ENCODE results near the gene PXDN.
"Not testable (repeated sequence)": the region's sequence is repeated elsewhere in the genome, so short reads cannot be mapped to it uniquely, and the experiment has no call there.

The PXDN gene

DNA sequence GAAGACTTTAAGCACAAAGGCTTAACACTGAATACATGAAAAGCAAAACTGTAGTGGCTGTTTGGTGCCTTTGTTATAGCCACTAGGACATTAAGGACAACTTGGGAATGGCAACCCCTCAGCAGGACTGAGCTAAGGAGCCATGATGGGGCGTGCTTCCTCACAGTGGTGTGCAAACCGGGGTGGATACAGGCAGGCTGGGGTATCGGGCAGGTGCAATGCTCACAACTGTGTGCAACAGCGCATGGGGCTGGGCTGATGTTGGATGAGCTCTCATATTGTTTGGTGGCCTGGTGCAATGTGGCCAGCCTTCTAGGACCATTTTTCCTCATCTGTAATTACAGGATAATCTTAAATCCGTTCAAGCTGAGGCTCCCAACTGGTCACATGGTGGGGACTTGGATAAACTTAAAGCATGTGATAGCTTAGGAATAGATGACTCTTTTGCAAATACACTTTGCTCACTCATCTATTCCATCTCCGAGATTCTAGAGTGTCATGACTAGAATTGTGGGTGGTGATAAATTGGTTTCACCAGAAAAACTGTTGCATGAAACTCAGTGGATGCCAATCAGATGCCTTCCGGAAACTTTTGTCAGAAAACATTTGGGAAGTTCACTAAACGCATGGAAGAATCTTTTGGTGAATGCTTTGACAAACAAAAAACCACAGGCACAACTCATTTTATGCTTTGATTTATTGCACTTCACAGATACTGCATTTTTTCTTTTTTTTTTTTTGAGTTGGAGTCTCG lies 116.5 kb downstream of the PXDN start:
- no peak for DNase-seq

DNA sequence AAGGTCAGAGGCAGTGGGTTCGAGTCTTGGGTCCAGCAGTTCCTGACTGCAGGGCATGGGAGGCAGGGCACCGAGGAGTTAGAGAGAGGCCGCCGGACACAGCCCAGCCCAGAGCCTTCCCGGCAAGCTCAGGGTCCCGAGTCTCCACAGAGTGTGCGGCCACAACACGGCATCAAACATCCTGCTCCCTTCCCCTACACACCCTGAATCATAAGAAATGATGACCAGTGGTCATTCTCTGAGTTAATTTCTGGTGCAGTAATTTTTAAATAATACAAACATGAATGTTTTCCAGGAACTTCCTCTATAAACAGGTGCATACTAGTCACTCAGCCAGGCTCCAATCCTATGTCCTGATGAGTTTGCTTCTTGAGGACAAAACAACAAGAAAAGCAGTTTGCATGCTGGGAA lies 118.0 kb downstream of the PXDN start:
- DNase-seq: no peak

DNA sequence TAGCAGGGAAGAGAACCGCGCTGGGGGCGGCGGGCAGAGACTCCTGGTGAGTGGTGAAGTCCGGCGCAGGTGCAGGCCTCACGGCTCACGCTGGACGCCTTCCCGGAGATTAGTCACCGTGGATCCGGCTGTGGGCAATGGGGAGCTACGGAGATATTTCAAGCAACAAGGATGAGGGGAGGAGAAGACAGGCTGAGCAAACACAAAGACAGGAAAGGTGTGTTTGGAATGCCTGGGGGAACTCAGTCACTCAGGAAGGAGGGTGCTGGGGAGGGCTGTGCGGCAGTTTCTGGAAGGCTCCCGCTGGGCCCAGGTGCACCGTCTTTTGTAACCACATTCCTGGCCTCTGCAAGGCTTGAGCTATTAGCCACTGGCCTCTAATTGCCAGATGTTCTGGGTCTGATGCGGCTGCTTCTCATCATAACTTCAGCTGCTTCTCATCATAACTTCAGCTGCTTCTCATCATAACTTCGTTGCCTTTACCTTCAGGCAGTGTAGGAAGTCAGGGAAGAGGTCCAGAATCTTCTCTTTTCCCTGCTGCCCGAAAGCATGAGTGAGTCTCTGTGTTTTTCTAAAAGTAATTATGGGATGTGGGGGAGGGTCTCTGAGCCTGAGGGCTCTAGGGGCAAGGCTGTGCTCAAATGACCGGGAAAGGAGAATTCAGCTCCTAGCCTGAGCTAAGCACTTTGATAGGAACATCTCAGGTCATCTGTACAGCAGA lies 118.9 kb downstream of the PXDN start:
- no peak for DNase-seq

DNA sequence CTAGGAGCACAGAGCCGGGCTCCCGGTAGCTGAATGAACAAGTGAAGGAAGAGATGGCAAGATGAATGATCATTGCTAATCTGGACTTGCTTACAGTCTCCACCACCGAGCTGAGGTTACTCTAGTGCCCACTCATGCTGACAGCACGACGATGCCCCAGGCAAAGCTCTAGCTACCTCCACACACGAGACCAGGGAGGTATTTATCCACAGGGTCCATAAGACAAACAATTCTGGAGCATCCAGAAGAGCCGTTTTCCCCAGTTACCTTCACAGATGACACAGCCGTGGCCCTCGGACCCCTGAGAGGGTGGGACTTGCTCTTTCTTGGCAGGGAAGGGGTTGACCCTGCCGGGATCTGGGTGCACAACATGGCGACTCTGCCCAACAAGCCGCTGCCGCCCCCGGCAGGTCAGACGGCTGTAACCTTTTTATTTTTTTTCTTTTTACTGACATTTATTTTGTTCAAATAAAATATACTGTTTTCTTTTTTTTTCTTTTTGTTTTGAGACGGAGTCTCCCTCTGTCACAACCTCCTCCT lies 120.3 kb downstream of the PXDN start:
- no peak for DNase-seq

DNA sequence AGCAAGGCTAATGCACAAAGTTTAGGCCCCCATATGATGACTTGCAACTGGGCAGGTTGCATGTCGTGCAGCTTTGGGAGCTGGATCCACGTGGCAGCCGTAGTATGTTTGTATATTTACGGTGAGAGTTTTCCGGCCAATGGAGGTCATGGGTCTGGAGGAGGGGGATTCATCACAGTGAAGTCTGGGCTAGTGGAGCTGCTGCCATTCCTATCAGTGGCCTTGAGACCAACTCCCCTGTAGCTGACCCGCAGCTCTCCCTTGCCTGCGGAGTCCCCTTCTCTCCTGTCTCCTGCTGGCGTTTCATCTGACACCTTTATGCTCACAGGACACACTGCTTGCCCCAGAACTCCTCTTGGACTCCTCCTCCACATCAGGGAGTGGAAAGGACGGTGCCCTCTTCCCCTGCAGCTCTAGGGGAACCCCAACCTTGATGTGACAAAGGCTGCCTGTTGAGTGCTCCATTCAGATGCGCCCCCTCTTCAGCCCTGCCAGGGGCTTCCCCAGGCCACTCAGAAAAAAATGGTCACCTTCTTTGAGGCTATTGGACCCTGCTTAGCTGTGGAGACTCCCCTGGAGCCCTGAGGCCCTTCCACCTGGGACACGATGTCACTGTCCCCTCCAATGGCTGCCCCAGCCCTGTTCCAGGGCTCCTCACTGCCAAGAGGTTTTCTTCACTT lies 121.7 kb downstream of the PXDN start:
- DNase-seq: no peak

DNA sequence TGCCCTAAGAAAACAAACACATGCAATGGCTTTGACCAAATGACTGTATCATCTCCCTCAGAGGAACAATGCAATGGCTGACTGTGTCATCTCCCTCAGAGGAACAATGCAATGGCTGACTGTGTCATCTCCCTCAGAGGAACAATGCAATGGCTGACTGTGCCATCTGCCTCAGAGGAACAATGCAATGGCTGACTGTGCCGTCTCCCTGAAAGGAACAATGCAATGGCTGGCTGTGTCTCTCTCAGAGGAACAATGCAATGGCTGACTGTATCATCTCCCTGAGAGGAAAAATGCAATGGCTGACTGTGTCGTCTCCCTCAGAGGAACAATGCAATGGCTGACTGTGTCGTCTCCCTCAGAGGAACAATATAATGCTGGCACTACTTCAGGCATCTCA lies 122.3 kb downstream of the PXDN start:
- DNase-seq: not testable (repeated sequence)

DNA sequence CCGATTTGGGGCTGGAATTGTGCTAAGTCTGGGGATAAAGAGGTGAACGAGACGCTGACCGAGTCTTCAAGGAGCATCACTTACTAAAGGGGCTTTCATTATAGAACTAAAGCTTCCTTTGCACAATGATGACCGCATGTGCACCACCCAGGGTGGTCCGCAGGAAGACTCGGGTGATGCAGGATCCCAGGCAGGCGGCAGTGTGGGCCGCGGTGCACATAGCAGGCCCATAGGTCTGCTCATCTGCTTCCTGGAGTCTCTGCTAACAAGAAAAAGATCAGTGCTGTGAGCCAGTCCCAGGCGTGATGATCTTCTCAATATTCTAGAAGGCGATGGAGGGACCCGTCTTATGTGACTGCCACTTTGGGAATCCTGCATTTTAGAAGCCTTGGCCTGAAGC lies 122.8 kb downstream of the PXDN start:
- DNase-seq: no peak

DNA sequence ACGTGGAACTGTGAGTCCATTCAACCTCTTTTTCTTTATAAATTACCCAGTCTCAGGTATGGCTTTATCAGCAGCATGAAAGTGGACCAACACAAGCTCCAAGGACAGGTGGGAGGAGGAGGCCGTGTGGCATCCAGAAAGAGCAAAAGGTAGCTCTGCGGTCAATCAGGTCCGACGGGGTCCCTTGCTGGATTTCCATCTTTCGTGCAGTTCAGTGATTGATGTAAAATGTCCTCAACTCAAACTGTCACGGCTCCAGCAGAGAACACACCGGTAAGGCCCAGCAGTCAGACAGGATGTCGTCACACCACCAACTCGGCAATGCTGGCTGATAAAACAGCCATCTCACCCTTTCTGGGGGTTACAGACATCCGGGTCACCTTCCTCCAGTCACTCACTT lies 123.3 kb downstream of the PXDN start:
- no peak for DNase-seq

DNA sequence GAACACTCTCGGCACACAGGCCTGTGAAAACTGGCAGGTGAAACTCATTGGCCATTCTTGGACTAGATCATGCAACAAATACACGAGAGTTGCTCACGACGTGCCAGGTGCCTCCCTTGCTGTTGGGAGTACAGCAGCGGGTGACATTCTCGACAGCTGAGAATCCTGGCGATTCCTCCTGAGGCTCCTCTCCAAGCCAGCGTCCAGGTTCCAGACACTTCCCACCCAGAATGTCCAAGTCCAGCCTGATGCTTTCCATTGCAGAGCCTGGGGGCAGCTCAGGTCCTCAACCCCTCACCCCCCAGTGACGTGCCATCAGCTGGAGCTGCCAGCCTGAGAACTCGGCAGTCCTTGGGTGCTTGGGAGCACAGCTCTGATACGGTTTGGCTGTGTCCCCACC lies 124.2 kb downstream of the PXDN start:
- no peak for DNase-seq

DNA sequence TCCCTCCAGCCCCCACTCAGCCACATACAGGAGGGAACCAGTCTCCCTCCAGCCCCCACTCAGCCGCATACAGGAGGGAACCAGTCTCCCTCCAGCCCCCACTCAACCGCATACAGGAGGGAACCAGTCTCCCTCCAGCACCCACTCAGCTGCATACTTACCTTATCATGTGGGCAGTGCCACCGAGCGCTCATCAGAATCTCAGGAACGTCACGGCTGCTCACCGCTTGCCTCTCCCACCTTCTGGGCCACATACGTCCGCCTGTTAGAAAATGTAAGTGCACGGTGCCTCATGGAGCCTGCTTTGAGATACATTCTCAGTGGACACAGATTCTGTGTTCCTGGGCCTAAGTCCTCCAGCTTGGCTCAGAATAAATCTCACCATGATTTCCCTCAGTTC lies 124.8 kb downstream of the PXDN start:
- no peak for DNase-seq

DNA sequence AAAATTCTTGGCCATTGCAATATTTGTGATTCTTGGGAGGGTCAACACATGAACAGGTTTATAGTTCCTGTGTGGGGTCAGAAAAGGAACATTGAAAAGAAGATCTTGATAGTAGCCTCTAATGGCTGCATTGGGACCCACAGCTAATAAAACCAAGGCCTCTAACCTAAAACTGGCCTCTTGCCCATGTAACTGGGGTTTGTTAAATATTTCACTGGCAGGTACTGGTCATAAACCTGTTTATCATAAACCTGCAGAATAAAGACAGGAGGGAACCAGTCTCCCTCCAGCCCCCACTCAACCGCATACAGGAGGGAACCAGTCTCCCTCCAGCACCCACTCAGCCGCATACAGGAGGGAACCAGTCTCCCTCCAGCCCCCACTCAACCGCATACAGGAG lies 125.3 kb downstream of the PXDN start:
- no peak for DNase-seq

DNA sequence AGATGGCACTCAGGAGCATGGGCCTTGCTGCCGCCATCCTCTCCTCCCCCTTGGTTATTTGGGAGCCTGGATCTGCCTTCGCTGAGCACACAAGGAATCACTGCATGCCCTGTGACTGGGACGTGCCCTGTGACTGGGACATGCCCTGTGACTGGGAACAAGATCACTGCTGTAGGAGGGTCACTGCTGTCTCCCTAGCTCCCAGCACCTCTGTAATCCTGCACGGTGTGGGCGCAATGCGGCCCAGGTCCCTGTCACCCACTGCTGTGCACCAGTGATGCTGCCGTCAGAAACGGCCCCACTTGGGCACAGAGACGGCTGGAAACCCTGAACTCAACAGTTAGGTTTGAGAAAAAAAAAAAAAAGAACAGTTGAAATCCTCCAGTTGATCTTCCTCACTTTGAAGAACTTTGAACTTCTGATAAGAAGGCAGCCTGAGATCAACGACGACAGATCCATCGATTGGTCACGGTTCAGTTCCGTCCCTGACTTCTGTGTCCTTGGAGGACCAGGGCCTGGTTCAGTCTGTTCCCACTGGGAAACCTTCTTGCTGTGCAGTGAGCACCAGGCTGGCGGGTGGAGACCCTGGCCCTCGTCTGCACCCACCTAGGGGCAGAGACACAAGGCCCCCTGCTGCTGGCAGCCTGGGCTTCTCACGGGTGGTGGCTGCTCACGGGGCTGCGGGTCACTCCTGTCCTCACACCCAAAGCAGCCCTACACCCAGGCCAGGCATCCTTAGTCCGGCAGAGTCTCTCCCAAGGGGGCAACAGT lies 125.9 kb downstream of the PXDN start:
- no peak for DNase-seq

DNA sequence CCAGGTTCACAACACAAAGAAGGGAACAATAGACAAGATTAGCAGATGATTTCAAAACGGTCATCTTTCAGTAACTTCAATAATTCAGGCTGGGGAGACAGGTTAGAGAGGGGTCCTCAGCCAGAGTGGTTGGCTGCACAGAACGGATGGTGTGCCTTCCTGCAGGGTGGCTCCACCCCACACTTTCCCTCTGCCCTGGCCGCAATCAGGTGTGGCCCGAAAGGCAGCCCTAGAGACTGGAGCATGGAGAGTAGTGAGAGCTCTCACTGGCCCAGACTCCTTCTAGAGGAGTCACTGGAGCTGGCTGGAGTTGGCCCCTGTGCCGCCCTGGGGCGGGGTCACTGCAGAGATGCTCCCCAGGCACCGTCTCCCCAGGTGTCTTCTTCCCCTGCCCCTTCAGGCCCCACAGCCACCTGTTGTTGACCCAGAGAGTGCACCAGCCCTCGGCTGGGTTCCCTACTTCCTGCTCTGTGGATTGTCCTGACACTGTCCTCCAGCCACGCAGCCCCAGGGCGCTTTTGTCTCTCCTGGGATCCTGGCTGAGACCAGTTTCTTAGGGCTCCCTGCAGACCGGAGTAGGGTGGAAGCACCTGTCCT lies 126.8 kb downstream of the PXDN start:
- no peak for DNase-seq

DNA sequence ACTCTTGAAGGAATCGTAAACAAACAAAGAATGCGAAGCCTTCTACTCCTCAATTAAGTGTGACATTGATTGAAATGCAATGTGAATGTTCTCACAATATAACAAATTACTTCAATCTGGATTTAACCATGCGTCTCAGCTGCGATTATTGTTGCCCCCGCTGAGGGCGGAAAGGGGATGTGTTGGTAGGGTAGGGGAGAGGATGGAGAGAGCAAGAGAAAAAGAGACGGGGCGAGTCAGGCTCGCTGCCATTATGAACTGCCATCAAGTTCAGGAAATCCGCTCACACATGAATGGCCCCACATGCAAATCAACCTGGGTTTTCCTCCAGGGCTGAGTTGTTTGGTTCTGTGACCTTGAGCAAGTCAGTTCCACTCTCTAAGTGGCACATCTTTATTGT lies 129.8 kb downstream of the PXDN start:
- no peak for DNase-seq

DNA sequence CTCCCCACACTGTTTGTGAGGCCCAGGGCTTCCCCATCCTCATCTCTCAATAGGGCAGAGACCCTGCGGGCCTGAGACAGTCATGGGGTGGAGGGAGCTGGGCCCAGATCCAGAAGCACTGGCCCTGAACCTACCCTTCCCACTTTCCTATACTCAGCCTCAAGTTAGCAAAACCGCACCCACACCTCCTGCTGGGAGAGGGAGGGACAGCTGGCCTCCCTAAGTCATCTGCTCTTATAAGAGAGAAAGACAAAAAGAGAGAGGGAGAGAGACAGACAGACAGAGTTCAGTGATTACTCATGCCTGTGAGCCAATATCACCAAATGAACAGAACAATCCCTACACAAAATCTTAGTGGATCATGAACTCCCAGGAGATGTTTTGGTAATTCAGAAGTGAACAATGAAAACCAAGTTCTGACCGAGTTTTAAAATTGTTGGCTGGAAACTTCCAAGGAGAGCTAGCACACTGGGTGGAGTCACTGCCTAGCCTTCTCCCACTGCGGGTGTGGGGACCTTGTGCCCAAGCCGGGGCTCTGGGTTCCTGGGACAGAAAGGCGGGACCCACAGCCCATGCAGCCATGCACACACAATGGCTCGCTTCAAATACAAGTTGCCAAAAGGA lies 130.5 kb downstream of the PXDN start:
- no peak for DNase-seq

DNA sequence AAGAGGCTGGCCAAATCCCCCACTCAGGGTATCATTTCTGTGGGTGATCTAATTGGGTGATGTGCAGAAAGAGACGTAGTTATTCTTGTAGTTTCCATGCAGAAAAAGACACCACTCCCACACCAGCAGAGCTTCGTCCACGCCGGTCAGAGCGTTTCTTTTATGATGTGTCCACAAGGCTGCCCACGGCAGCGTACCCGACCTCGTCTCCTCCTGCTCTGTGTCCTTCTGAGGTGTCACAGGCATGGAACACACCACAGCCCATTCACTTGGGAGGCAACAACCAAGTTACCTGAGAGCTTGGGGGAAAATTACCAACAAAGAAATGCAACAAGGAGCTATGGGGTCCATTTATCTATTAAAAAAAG lies 131.3 kb downstream of the PXDN start:
- DNase-seq: no peak

DNA sequence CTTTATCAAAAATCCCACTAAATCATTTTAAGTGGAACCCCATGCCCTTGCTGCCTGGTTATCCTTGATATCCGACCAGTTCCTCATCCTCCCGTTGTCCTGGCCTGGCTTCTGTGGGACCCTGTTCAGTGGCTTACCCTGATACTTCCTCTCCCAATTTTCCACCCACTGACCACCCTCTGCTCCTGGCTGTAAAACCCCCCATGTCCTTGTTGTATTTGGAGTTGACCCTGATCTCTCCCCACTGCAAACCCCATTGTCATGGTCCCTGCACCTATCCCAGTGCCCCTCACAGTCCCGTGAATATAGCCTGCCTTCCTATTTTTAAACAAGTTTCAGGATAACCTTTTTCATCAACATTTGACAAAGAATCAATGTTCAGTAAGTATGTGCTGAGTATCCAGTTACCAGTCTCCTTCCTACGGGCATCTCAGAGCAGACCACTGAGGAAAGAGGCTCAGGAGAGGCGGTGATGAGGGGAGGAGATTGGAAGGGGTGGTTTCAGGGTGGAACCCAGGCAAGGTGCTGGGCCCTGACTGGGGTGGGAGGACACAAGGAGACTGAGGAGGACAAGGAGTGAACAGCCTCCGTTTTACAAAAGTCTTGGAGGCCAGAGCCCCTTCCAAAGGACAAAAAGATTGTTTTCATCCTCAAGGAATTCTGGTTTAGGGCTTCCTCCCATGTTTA lies 131.8 kb downstream of the PXDN start:
- no peak for DNase-seq

DNA sequence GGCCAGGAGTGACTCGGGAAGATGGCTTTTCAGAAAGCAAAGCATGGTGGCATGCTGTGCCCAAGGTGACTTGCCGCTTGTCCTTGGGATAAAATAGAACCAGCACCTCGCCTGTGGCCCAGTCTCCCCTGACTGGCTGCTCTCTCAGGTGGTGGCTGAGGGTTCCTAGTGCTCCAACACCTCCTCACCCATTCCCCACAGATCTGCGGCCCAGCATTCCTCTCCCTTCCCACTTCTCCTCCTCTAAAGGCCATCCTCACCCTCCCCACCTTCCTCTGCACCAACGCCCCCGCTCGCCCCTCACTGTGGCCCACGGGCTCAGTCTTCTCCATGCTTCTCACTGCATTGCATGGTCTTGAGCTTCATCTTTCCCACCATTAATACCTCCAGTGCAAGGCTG lies 132.4 kb downstream of the PXDN start:
- no peak for DNase-seq

DNA sequence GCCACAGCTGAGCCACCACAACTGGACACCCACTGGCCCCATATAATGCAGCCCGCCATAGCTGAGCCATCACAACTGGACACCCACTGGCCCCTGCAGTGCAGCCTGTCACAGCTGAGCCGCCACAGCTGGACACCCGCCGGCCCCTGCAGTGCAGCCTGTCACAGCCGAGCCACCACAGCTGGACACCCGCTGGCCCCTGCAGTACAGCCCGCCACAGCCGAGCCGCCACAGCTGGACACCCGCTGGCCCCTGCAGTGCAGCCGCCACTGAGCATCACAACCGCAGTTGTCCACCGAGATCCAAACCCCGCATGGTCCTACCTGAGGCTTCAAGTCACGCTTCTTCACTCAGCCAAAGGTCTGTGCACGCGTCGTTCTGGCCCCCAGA lies 134.2 kb downstream of the PXDN start:
- no peak for DNase-seq

DNA sequence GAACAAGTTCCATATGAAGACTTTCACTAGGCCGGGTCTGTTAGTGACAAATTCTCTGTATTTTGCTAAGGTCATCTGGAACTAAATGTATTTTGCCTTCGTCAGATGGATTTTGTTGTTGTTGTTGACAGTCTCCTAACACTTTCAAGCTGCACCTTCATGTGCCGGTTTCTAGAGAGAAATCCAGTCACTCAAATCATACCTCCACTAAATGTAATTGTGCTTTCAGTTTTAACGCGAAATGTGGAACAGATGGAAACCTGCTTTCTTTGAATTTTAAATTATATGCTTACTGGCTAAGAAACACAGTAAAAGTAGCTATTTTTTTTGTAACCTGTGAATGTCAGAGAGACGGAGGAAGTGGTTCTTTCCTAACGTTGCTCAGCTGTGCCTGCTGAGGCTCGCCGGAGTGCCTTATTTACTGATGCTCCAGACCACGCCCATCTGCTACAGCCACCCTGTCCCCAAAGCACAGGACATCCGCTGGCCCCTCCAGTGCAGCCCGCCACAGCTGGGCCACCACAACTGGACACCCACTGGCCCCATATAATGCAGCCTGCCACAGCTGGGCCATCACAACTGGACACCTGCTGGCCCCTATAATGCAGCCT lies 134.7 kb downstream of the PXDN start:
- no peak for DNase-seq

DNA sequence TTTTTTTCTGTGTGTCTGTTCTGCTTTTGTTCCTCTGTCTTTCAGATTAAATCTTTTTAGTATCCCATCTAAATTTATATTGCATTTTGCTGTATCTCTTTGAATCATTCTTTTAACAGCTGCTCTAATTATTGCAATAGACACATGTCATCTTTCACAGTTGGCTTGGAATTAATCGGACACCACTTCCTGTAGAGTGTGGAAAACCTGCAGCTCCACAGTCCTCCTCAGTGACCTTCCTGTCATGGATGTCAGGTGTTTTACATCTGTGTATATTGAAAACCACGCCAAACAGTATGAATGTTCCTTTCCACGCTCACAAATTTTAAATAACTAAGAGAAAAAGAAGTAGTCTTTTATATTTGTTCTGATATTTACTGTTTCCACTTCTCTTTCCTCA lies 135.3 kb downstream of the PXDN start:
- DNase-seq: no peak

All from activated CD4-positive, alpha-beta T cell treated with anti-CD3 and anti-CD28 coated beads for 48 hours (primary cell).